ENCODE results near the gene GJB5.
"Not testable (repeated sequence)": the region's sequence is repeated elsewhere in the genome, so short reads cannot be mapped to it uniquely, and the experiment has no call there.

The GJB5 gene

GRCh38 chr1:34746101-34746500, 8.7 kb upstream of the GJB5 start:
- no peak for DNase-seq

GRCh38 chr1:34746785-34747637, 7.8 kb upstream of the GJB5 start:
- DNase-seq: no peak

- DNase-seq: no peak
These were observed 7.3 kb upstream of the GJB5 start for GRCh38 chr1:34747638-34747941.

- no peak for DNase-seq
These were observed 4.9 kb upstream of the GJB5 start for GRCh38 chr1:34749992-34750391.

- no peak for DNase-seq
These were observed 4.2 kb upstream of the GJB5 start for GRCh38 chr1:34750610-34751009.

GRCh38 chr1:34753163-34753562, 1.7 kb upstream of the GJB5 start:
- DNase-seq: no peak

- no peak for DNase-seq
These were observed 1.1 kb downstream of the GJB5 start for GRCh38 chr1:34755961-34756360.

- DNase-seq: no peak
These were observed 2.5 kb downstream of the GJB5 start for GRCh38 chr1:34757386-34757785.

- DNase-seq: no peak
These were observed 3.9 kb downstream of the GJB5 start for GRCh38 chr1:34758751-34759150.

- DNase-seq: no peak
These were observed 4.9 kb downstream of the GJB5 start, which contains the start of gene GJB4 for GRCh38 chr1:34759503-34760357. GJB4 (plus strand) TSS chr1:34759740; CDS start chr1:34761255, 1,515 bp downstream.

- DNase-seq: no peak
These were observed 6.4 kb downstream of the GJB5 start for GRCh38 chr1:34761176-34761761.

GRCh38 chr1:34761776-34762307, 7.0 kb downstream of the GJB5 start:
- no peak for DNase-seq

GRCh38 chr1:34762474-34763141, 7.8 kb downstream of the GJB5 start:
- DNase-seq: no peak

- no peak for DNase-seq
These were observed 8.4 kb downstream of the GJB5 start for GRCh38 chr1:34763142-34763781.

- DNase-seq: no peak
These were observed 14.0 kb downstream of the GJB5 start for GRCh38 chr1:34768856-34769255.

GRCh38 chr1:34770891-34771504, 16.2 kb downstream of the GJB5 start:
- DNase-seq: no peak

- DNase-seq: no peak
These were observed 16.9 kb downstream of the GJB5 start for GRCh38 chr1:34771573-34772371.

- DNase-seq: not testable (repeated sequence)
These were observed 18.3 kb downstream of the GJB5 start for GRCh38 chr1:34773114-34773513.

GRCh38 chr1:34774957-34775356, 20.1 kb downstream of the GJB5 start:
- DNase-seq: no peak

- no peak for DNase-seq
These were observed 22.1 kb downstream of the GJB5 start for GRCh38 chr1:34776911-34777310.
